ENCODE data around the gene GLG1.
A peak's percentile ranks its signal among the peaks of the same experiment; 100 is the strongest.
"Not testable (repeated sequence)": the region's sequence is repeated elsewhere in the genome, so short reads cannot be mapped to it uniquely, and the experiment has no call there.

GLG1 gene

DNA sequence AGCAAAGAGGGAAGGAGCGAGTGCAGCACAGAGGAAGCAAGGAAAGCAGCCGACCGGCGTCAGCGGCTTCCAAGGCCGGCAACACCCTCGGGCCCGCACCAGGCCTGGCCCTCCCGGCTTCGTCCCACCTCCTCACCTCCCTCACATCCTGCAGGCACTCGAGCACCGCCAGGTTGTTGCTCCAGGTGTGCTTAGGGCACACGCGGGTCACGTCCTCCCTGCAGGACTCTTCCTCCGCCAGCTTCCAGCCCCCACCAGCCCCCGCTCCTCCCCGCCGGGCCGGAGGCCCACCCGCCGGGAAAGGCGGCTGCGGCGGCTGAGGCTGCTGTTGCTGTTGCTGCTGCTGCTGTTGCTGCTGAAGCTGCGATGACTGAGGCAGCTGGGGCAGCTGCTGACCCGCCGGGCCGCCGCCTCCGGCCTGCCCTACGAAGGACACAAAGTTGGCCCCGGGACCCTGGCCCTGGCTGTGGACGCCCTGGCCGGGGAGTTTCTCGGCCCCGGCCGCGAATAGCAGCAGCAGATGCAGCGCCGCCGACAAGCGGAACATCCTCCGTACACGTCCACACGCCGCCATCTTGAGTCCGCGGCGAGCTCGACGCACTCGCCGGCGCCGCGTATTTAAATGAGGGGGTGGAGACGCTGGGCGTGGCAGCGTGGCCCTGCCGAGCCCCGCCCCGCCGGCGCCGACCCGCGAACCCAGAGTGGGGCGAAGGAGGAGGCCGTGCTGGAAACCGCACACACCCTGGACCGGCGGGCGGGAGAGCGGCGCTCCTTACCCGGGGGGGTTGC is at the start of gene GLG1:
GLG1 (minus strand) TSS at position 594 of the 789 bp plus-strand sequence; CDS start at position 574, 20 bp downstream.
- ATAC-seq, result peak; percentile 95

DNA sequence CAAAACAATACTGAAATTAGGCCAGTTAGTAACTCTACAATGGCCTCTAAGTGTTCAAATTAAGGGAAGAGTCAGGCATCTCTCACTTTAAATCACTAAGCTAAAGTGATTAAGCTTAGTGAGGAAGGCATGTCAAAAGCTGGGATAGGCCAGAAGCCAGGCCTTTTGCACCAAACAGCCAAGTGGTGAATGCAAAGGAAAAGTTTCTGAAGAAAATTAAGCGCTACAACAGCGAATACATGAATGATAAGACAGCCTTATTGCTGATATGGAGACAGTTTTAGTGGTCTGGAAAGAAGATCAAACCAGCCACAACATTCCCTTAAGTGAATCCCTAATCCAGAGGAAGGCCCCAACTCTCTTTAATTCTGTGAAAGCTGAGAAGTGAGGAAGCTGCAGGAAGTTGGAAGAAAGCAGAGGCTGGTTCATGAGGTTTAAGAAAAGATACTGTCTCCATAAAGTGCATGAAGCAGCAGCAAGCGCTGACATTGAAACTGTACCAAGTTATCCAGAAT is 47.7 kb upstream of the GLG1 start:
- ATAC-seq, result no peak

DNA sequence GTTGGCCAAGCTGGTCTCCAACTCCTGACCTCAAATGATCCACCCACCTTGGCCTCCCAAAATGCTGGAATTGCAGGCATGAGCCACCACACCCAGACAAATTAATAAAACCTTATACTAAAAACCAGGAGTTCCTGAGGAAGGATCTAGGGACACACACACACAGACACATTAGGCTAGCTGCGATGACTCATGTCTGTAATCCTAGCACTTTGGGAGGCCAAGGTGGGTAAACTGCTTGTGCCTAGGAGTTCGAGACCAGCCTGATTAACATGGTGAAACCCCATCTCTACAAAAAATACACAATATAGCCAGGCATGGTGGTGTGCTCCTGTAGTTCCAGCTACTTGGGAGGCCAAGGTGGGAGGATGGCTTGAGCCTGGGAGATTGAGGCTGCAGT is 46.0 kb upstream of the GLG1 start:
- not testable (repeated sequence) for ATAC-seq

DNA sequence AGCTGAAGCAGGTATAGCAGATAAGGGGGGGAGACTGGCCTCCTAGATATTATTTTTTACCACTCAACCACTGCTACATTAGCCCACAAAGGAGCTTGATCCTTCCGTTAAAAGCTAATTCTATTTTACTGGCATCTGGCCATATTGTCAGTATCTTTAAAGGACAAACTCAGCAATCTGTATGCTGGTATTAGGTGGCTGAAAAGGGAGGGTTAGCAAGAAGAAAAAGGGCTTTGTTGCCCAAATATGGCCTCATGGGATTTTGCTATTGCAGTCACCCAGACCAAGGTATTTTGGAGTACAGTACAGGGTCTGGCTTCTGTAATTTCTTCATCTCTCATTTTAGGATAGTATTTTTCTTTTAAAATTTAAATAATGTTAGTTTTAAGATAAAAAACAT is 45.3 kb upstream of the GLG1 start:
- ATAC-seq, result no peak

DNA sequence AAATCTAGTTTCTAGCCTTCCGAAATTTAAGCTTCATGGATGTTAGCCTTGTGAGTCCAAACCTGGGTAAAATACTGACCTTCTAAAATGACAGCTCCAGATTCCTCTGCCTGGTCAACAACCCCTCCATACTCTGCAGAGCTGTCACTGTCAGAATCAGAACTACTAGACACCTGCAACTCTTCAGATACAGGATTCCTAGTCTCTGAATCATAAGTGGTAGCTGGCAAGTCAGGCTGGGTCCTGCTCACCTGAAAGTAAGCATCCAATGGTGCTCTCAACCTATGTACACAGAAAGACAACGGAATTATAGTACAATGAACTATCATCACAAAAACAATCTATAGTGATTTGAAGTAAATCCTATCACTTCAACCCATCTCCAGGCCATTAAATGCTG is 44.9 kb upstream of the GLG1 start:
- no peak for ATAC-seq

DNA sequence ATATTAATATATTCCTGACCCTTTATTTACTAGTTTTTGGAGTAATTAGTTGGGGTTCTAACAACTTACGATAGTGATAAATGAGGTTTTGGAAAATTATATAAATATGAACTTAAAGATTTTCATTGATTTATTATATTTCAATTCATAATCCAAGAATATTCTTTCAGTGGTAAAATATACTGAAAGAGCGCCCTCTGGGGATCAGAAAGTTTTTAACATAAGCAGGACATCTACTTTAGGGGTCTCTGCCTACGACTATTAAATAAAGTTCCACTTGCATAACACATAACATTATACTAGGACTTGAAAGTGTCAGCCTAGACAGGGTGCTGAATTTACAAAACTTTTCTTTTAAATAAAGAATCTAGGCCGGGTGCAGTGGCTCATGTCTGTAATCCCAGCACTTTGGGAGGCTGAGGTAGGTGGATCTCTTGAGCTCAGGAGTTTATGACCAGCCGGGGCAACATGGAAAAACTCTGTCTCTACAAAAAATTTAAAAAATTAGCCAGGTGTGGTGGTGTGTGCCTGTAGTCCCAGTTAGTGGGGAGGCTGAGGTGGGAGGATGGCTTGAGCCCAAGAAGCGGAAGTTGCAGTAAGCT is 44.2 kb upstream of the GLG1 start:
- no peak for ATAC-seq

DNA sequence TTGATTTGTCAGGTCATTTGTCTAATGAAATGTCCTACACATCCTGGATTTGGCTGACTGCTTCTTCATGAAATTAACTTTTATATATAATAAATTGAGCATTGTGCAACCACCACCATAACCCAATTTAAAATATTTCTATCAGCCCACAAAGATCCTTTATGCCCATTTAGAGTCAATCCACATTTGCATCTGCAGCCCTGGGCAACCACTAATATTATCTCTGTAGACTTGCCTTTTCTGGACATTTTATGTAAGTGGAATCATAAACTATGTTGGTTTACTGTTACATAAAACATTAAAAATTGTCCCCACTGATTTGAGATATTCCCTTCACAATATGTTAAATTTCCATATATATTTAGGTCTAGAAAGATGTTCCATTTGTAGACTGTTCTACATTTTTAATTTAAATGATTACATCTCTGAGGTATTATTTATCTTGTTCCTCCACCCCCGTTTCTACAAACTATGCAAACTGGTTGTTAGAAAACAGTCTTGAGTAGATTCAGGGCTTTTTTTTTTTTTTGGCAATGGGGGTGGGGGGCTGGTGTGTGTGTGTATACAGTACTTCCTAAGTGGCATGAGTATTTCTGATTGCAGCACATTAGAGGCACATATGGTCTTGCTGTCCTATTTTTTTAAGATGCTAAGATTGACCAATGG is 43.1 kb upstream of the GLG1 start:
- ATAC-seq, result no peak

DNA sequence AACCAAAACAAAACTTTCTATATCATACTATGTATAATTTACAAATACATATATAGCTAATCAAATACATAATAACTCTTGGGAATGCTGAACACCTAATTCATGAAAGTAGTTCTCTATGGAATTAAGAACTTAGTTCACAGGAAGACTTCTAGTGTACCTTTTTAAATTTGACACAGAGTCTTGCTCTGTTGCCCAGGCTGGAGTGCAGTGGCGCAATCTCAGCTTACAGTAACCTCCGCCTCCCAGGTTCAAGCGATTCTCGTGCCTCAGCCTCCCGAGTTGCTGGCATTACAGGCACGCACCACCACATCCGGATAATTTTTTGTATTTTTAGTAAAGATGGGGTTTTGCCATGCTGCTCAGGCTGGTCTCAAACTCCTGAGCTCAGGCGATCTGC is 35.1 kb upstream of the GLG1 start:
- no peak for ATAC-seq

DNA sequence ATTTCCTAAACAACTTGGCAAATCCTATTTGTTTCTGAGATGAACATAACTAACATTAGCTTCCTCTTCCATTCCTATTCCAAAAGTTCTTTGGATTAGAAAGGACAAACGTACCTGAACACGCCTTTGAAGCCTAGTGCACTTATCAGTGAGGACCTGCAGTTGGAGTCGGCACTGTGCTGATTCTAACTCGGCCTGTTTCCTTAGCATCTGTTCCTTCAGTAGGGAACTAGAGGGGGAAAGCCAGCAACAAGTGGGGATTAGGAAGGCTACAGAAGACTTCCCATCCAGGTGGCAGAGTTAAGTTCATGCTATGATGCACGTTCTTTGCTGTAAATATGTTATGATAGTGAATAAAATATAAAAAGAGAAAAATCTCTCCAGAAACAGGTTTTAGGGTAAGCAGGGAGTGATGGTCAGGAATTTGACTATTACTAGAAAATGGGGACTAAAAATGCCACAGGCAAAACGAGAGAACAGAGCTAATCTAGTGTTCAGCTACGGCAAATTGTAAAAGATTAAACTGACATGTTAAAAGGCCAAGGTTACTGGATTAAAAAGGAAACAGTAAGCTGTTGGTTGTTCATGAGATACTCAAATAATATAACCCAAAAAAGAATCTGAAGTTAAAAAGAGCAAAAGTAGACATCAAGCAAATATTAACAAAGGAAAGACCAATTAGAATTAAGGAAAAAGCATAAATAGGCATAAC is 31.0 kb upstream of the GLG1 start:
- ATAC-seq, result no peak

DNA sequence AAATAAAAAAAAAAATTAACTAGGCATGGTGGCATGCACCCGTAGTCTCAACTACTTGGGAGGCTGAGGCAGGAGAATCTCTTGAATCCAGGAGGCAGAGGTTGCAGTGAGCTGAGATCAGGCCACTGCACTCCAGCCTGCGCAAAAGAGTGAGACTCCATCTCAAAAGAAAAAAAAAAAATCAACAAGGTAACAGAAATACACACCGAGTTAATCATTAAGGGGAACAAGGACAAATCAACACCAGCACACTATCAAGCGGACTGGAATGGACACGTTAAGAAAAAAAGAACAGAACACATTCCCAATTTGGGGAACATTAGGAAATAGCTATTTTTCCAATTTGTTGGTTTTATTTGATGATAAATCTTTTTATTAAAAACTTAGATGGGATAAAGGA is 28.4 kb upstream of the GLG1 start:
- ATAC-seq, result no peak

DNA sequence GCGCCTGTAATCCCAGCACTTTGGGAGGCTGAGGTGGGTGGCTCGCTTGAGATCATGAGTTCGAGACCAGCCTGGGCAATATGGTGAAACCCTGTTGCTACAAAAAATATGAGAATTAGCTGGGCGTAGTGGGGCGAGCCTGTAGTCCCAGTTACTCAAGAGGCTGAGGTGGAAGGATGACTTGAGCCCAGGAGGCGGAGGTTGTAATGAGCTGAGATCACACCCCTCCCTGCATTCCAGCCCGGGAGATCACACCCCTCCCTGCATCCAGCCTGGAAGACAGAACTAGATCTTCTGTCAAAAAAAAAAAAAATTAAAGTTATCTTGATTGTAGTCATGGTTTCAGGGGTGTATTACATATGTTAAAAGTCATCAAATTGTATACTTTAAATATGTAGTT is 26.8 kb upstream of the GLG1 start:
- ATAC-seq, result no peak

DNA sequence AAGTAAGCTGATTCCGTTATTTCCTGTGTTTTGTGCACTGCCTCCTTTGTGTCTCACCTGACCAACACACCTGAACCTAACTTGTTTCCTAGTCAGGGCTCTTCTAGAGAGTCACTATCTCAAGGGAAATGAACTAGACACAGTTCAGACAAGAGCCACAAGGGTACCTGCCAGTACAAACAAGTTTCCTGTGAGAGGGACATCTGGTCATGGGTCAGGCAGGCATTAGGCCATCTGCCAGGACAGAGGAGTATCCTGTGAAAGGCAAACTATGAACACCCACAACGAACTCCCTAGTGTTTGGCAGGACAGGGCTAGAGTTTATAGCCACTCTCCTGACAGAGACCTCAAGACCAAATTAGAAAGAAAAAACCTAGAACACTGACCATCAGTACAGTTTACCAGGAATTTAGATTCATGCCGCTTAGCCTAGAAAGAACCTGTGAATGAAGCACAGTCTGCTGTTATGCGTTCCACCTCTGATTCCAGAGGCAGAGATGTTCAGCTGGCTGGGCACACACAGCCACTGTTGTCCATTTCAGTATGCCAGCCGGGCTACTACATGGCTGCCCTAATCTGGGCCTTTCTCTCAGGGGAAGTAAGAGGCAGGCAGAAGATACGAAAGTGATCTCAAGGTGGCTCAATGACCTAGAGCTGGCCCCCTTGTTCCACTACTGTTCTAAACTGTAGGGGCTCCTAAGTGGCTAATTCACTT is 20.7 kb upstream of the GLG1 start:
- peak in 1 of 2 donors; percentile 2 for ATAC-seq

DNA sequence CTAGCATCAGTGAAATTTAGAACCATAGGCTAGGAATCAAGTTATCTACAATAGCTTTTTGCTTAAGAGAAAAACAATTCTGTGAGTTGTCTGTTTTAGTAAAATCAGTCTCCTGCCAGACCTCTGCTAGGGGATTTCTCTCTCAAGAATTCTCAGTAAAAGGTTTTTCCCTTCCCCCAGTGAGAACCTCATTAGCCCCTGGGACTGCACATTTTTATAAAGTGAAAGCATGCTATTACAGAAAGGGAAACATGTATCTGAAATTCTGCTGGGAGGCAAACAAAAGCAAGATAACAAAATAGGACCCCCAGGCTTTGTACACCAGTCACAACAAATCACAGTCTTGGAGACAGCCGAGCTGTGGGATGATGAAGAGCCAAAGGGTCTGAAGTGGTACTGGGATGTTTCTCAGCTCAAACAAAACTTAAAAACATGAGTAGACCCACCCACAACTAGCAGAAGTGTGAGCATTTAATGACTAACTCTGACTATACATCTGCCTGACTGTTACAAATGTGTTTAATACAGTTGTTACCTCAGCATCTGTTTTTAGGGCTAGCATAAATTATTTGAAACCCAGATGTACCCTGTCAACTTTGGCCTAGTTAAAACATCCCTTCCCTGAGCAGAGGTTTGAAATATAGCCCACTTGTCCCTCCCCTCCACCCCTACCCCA is 20.0 kb upstream of the GLG1 start:
- ATAC-seq, result peak; percentile 92 to 94

DNA sequence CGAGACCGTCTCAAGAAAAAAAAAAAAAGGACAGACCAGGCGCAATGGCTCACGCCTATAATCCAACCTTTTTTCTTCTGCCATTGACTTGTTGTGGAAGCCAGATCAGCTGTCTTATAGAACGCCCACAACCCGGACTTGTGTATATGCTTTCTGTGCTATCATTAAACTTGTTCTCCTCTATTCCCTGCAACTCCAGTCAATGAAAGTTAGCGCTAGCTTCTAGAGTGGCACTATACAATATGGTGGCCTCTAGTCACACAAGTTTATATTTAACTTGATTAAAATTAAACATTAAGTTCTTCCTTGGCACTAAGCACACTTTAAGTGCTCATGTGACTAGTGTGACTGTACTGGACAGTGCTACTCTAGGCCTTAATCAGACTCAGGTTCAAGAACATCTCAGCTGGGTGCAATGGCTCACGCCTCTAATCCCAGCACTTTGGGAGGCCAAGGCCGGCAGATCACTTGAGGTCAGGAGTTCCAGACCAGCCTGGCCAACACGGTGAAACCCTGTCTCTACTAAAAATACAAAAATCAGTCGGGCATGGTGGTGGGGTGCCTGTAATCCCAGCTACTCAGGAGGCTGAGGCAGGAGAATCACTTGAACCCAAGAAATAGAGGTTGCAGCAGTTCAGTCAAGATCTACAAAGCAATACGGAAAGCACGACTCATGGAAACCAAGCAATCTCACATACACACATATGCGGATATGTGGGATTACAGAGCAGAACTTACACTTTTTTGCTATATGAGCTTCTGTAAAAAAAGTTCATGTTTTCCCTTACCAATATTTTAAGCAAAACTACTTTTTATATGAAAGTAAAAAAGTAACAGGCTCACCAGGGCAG is 18.8 kb upstream of the GLG1 start:
- ATAC-seq, result no peak

DNA sequence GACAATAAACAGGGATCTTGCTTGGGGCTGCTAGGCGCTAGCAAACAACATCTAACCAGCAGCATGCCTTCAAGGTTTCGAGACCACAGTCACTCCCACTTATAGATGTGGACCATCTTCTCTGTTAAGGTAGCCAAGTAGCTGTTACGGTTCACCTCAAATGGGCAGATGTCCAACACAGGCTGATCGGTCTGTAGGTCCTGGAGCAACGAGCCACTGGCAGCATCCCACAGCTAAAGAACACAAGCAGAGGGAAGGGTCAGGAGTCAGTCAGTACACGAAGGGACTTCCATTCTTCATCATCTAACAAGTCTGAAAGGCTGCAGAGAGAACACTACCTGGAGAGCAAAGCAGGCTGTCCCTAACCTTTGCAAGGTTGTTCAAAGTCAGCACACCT is 16.9 kb upstream of the GLG1 start:
- ATAC-seq, result no peak

DNA sequence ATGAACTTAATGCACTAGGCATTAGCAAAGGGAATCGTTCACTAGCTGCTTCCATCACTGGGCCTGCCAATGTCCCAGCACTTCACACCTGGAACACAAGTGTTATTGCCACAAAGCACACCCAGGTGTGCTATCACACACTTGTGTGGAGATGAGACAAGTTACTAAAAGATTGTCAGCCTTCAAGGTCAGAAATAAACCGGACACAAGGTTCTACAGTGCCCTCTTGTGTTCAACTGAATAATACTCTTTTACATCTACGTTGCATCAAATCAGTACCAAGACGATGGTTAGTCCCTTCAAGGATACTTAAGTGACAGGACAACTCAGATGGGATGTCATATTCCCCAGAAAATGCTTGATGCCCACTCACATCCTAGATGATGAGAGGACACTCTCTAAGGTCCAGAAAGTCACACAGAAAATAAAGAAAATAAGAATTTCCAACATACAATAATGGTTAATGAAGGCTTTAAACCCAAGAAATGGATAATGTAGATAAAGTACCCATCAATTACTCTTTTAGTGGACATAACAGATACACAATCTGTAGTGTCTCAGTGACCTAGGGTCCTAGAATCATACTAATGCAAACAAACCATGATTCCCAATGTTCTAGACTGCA is 16.4 kb upstream of the GLG1 start:
- ATAC-seq, result no peak

DNA sequence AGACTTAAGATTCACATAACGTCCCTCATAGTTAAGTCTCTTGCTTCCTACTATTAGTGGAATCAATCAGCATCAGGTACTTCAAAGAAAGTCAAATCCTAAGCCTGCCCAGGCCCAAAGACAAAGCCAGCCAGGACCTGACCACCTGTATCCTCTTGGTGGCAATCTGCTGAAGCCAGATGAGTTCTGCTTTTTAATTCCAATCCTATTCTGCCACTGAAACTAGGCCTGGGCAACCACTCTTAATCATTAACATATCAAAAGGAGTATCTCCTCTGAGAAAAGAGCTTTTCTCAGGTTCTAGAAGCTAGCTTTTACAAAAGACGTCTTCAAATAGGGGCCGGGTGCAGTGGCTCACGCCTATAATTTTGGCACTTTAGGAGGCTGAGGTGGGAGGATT is 15.1 kb upstream of the GLG1 start:
- ATAC-seq, result no peak

DNA sequence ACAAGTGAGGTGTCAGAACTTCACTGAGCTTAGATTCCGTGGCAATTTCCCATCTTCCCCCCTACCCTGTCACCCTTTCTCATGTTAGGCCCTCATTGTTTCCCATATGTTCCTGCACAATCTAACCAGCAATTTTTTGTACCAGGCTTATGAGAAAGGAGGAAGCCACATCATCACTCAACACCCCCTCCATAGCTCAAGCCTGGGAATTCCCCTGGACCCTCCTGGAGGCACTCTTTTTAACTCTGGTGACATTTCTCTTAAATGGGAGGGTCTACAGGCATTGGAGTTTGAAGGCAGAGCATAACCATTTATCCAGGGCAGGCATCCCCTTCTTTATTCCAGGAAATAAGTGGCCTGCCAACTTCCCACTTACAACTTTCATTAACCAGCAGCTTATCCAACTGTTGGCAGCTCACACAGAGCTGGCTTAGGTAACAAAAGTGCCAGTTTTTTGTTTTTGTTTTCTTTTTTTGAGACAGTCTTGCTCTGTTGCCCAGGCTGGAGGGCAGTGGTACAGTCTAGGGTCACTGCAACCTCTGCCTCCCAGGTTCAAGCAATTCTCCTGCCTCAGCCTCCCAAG is 10.4 kb upstream of the GLG1 start:
- no peak for ATAC-seq

DNA sequence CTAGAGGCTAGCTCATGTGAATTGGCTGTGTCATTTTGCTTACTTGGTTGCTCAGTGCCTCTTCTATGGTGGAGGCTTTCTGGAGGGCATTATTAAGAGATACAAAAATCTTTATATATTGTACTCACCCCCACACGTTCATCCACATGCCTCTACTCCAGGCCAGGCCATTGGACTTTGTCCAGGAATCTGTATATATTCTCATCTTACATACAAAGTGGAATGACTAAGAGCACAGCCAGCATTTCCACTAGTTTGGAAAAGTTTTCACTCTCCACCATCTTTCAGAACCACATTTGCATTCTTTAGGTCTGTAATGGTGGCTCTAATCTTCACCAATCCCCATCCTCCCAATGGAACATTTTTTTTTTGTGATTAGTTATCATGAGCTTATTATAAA is 4.8 kb upstream of the GLG1 start:
- ATAC-seq, result no peak

DNA sequence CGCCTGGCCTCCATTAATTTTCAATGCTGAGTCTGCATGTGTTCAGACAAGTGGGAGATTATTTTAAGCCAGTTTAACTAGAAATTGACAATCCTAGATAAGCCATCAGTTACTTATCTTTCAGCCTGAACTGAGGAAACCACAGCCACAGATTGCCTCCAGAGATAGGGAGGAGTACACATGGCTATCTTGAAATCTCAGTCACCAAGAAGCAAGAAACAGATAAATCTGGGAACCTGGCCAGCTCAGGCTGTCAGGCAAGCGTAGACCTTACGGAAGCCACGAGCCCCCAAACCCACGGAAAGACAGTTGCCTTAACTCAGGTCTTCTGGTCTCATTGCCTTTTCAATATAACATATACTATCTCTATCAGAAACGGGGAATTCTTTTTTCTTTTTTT is 2.0 kb upstream of the GLG1 start:
- ATAC-seq, result no peak

Measured in activated CD4-positive, CD25-positive, alpha-beta regulatory T cell treated with anti-CD3 and anti-CD28 coated beads, Interleukin-2, amount 50 U/mL, for 24 hours (primary cell).